Small intestine (tissue), 16 donors: ENCODE results near the gene PRDX1. TPM values are rescaled to one million over a fixed set of nuclear protein-coding genes. Genes with fewer than 3 reads are reported as not detected.

Experiments used
- DNase-seq, 2 donors: peaks; one replicate each; pipeline versions ENCODE4 v3.0.0 to v3.0.0-alpha.2; 2013
- FAIRE-seq: peaks from 2 replicates; lab custom pipeline; 2012; peaks lifted over from hg19 to GRCh38; lab: Jason Lieb, UNC
- H3K27ac ChIP-seq, 3 donors: one replicate each; pipeline ENCODE4 v1.5.1; 2013; ENCODE audit warnings: low read length in 2 of 3, mild to moderate bottlenecking in 2 of 3, control low read depth in 1 of 3, inconsistent platforms in 1 of 3, low read depth in 1 of 3, moderate library complexity in 1 of 3
- H3K27me3 ChIP-seq, 3 donors: one replicate each; pipeline ENCODE4 v1.6.1; 2013; ENCODE audit warnings: low read length in 3 of 3, inconsistent platforms in 1 of 3; ENCODE audit not compliant: control insufficient read depth in 3 of 3, insufficient read depth in 3 of 3
- H3K36me3 ChIP-seq, 3 donors: one replicate each; pipeline ENCODE4 v1.6.1; 2013; ENCODE audit warnings: low read length in 3 of 3, inconsistent platforms in 1 of 3, low read depth in 1 of 3, mild to moderate bottlenecking in 1 of 3, moderate library complexity in 1 of 3; ENCODE audit not compliant: control insufficient read depth in 3 of 3, insufficient read depth in 2 of 3
- H3K4me1 ChIP-seq, 3 donors: one replicate each; pipeline ENCODE4 v1.6.1; 2013; ENCODE audit warnings: low read length in 2 of 3, inconsistent platforms in 1 of 3, low read depth in 1 of 3, mild to moderate bottlenecking in 1 of 3, moderate library complexity in 1 of 3; ENCODE audit not compliant: control insufficient read depth in 3 of 3, insufficient read depth in 2 of 3
- H3K4me3 ChIP-seq, 3 donors: one replicate each; pipeline ENCODE4 v1.5.1; 2013; ENCODE audit warnings: low read length in 3 of 3, control low read depth in 1 of 3, inconsistent platforms in 1 of 3, low read depth in 1 of 3, mild to moderate bottlenecking in 1 of 3, moderate library complexity in 1 of 3
- H3K9me3 ChIP-seq, 2 donors: one replicate each; pipeline ENCODE4 v1.6.1; 2013; ENCODE audit warnings: low read depth in 1 of 2, low read length in 1 of 2; ENCODE audit not compliant: control insufficient read depth in 2 of 2, insufficient read depth in 1 of 2
- whole genome bisulfite sequencing, 3 donors: extraction: QIAGEN DNeasy Blood & Tissue Kit; methylation state at CpG; one replicate each; pipeline ENCODE4 v1.1.7; 2013; 5-methylcytosine and 5-hydroxymethylcytosine counted together
- long read RNA-seq, 10 donors: transcript quantifications; one replicate each; lab custom pipeline, GENCODE V29; 2026
- polyA plus RNA-seq, 4 donors: library from polyadenylated mRNA; stranded (reverse) in 3 of 4; unstranded in 1 of 4; fragments of 200-250 nt in 3 of 4; fragments of 120-200 nt in 1 of 4; gene quantifications; one replicate each; pipeline versions ENCODE4 v1.2.1 to v1.2.3, GENCODE V29; 2013
- donor health status: healthy with polysubstance abuse.
- donor health status: control.
- donor health status: control.
- donor health status: Bipolar disorder and iron deficiency.
- donor health status: healthy.

The PRDX1 gene
- 1,000 to 10,000 TPM in 1 of 4 donors, 100 to 1,000 TPM in 3; 222 to 1,200 (median 780) TPM for polyA plus RNA-seq
- long read RNA-seq, donor 1, result 0 reads
- long read RNA-seq, donor 2, transcript PRDX1-202 (6 exons, 1,021 nt), result major isoform, 110 of 110 reads
- long read RNA-seq, donor 2, partial matches to known transcripts, result 0 of 110 reads
- long read RNA-seq, donor 2, other reads (novel, unspliced or antisense), result 0 of 110 reads
- long read RNA-seq, donor 3, transcript PRDX1-202 (6 exons, 1,021 nt), result major isoform, 147 of 203 reads
- long read RNA-seq, donor 3, partial matches to known transcripts, result 54 of 203 reads
- long read RNA-seq, donor 3, other reads (novel, unspliced or antisense), result 0 of 203 reads
- long read RNA-seq, donor 4, transcript PRDX1-202 (6 exons, 1,021 nt), result major isoform, 9 of 15 reads
- long read RNA-seq, donor 4, partial matches to known transcripts, result 5 of 15 reads
- long read RNA-seq, donor 4, other reads (novel, unspliced or antisense), result 0 of 15 reads
- long read RNA-seq, donor 5, transcript PRDX1-202 (6 exons, 1,021 nt), result major isoform, 29 of 29 reads
- long read RNA-seq, donor 5, partial matches to known transcripts, result 0 of 29 reads
- long read RNA-seq, donor 5, other reads (novel, unspliced or antisense), result 0 of 29 reads
- long read RNA-seq, donor 6, transcript PRDX1-202 (6 exons, 1,021 nt), result major isoform, 148 of 161 reads
- long read RNA-seq, donor 6, partial matches to known transcripts, result 12 of 161 reads
- long read RNA-seq, donor 6, other reads (novel, unspliced or antisense), result 0 of 161 reads
- long read RNA-seq, donor 7, result 0 reads
- long read RNA-seq, donor 8, transcript PRDX1-202 (6 exons, 1,021 nt), result major isoform, 25 of 33 reads
- long read RNA-seq, donor 8, partial matches to known transcripts, result 8 of 33 reads
- long read RNA-seq, donor 8, other reads (novel, unspliced or antisense), result 0 of 33 reads
- long read RNA-seq, donor 9, transcript PRDX1-202 (6 exons, 1,021 nt), result major isoform, 40 of 94 reads
- long read RNA-seq, donor 9, partial matches to known transcripts, result 54 of 94 reads
- long read RNA-seq, donor 9, other reads (novel, unspliced or antisense), result 0 of 94 reads
- long read RNA-seq, donor 10, transcript PRDX1-202 (6 exons, 1,021 nt), result major isoform, 201 of 396 reads
- long read RNA-seq, donor 10, partial matches to known transcripts, result 175 of 396 reads
- long read RNA-seq, donor 10, other reads (novel, unspliced or antisense), result 20 of 396 reads

- Histone ChIP-seq H3K27ac (peak within 1 kb of the TSS; percentile 83 to 92 (median 89)), H3K36me3 (peaks cover 3 to 14% (median 4%) of the 10 kb centered on the region in 3 donors), H3K27me3 (no peaks in the 10 kb centered on the region), H3K4me3 (peak within 1 kb of the TSS; percentile 79 to 97 (median 87)), H3K9me3 (no peaks in the 10 kb centered on the region), H3K4me1 (peaks cover 0 to 8% (median 0%) of the 10 kb centered on the region in 3 donors)
- 0 to 1% (median 1%) methylated on average over 68 to 72 of the region's 72 CpGs for WGBS, 3 donors
- DNase-seq (peak; percentile 98), FAIRE-seq (no peak)
Observed at GRCh38 chr1:45521413-45522323, at the start of gene PRDX1. PRDX1 (minus strand) TSS chr1:45521884; CDS start chr1:45519043, 2,841 bp downstream.

DNA sequence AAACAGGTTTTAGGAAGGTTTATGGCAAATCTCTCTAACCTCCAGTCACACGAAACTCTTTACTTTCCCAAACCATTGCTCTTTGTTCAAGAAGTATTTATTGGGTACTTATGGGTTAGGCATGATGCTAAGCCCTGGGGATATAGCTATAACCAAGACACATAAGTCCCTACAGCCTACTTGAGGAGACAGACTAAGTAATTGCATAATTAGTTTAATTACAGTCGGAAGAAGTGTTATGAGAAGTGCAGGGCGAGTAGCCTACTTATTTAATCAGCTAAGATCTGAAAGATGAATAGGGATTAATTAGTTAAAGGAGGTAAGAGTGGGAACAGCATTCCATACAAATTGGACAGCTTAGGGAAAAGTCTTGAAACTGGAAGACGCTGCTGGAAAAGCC, 48.9 kb upstream of the PRDX1 start:
- no peak for FAIRE-seq
- 81 to 86% (median 84%) methylated on average over 4 of the region's 4 CpGs for WGBS, 3 donors

GRCh38 chr1:45569962-45570581, 48.4 kb upstream of the PRDX1 start:
- Histone ChIP-seq H3K36me3 (peaks cover 9 to 60% (median 12%) of the 10 kb centered on the region in 3 donors), H3K9me3 (no peaks in the 10 kb centered on the region), H3K4me3 (no peak overlapping the region), H3K4me1 (peaks cover 0 to 5% (median 0%) of the 10 kb centered on the region in 3 donors), H3K27me3 (no peaks in the 10 kb centered on the region), H3K27ac (no peak overlapping the region)
- DNase-seq (peak; percentile 76 to 81), FAIRE-seq (no peak)
- 12 to 15% (median 15%) methylated on average over 8 of the region's 8 CpGs for WGBS, 3 donors

More for the DNA sequence above, 48.9 kb upstream of the PRDX1 start:
- H3K27me3 ChIP-seq, result no peaks in the 10 kb centered on the region
- H3K4me3 ChIP-seq, result no peak overlapping the region
- H3K27ac ChIP-seq, result no peak overlapping the region
- H3K9me3 ChIP-seq, result no peaks in the 10 kb centered on the region
- DNase-seq, result no peak
- peaks cover 9 to 55% (median 12%) of the 10 kb centered on the region in 3 donors for H3K36me3 ChIP-seq
- H3K4me1 ChIP-seq, result peaks cover 0 to 5% (median 0%) of the 10 kb centered on the region in 3 donors

DNA sequence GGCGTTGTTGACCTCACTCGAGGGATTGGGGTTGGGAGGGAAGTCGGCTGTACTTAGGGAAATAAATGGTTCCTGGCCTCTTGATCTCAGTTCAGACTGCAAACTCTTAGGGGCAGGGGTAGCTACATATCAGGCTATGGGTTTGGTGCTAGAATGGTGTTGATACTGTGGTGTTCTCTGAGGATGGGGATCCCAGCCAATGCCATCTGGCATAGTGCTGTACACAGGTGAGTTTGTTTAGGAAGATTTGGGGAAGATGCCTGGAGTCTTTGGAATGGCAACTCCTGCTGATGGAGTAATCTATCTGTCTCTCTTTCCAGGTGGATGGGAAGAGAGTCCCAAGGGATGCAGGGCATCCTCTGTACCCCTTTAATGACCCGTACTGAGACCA, 47.9 kb upstream of the PRDX1 start:
- H3K4me1 ChIP-seq, result peaks cover 0 to 5% (median 0%) of the 10 kb centered on the region in 3 donors
- no peak for FAIRE-seq
- no peak for DNase-seq
- H3K27ac ChIP-seq, result no peak overlapping the region
- H3K4me3 ChIP-seq, result no peak overlapping the region
- H3K9me3 ChIP-seq, result no peaks in the 10 kb centered on the region
- no peaks in the 10 kb centered on the region for H3K27me3 ChIP-seq
- peaks cover 9 to 60% (median 12%) of the 10 kb centered on the region in 3 donors for H3K36me3 ChIP-seq
- WGBS, 3 donors, result 43 to 54% (median 47%) methylated on average over 4 of the region's 4 CpGs

DNA sequence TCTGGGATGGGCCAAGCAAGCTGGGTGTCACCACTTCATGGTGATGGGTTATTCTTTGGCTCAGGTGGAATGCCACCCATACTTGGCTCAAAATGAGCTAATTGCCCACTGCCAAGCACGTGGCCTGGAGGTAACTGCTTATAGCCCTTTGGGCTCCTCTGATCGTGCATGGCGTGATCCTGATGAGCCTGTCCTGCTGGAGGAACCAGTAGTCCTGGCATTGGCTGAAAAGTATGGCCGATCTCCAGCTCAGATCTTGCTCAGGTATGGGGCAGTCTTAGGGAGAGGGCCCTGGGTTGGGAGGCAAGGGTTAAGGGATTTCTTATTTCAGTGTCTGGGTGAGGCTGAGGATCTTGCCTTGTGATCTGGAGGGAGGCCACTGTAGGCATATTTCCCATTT, 46.7 kb upstream of the PRDX1 start:
- Histone ChIP-seq H3K27ac (no peak overlapping the region), H3K4me3 (no peak overlapping the region), H3K36me3 (peaks cover 11 to 68% (median 14%) of the 10 kb centered on the region in 3 donors), H3K27me3 (no peaks in the 10 kb centered on the region), H3K9me3 (no peaks in the 10 kb centered on the region), H3K4me1 (peaks cover 0 to 5% (median 0%) of the 10 kb centered on the region in 3 donors)
- FAIRE-seq (no peak), DNase-seq (no peak)
- 73 to 78% (median 75%) methylated on average over 4 of the region's 4 CpGs for WGBS, 3 donors

DNA sequence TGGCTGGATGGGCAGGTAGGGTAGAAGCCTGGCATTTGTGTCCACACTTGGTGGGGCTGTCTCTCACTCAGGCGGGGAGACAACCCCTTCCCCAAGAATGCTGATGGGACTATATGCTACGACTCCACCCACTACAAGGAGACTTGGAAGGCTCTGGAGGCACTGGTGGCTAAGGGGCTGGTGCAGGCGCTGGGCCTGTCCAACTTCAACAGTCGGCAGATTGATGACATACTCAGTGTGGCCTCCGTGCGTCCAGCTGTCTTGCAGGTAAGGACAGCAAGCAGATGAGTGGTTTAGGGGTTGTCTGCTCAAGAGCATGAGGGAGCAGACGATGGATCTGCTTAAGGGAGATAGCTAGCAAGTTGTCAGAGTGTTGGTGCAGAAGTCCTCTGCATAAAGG, 46.2 kb upstream of the PRDX1 start:
- WGBS, 3 donors, result 89 to 92% (median 92%) methylated on average over 7 of the region's 7 CpGs
- FAIRE-seq (no peak), DNase-seq (no peak)
- Histone ChIP-seq H3K27me3 (no peaks in the 10 kb centered on the region), H3K9me3 (no peaks in the 10 kb centered on the region), H3K27ac (no peak overlapping the region), H3K4me3 (no peak overlapping the region), H3K36me3 (peaks cover 11 to 73% (median 14%) of the 10 kb centered on the region in 3 donors), H3K4me1 (peaks cover 0 to 5% (median 0%) of the 10 kb centered on the region in 3 donors)

- Histone ChIP-seq H3K36me3 (peaks cover 13 to 85% (median 14%) of the 10 kb centered on the region in 3 donors), H3K27ac (peak overlapping the region in 1 of 3 donors; percentile 26), H3K9me3 (no peaks in the 10 kb centered on the region), H3K27me3 (no peaks in the 10 kb centered on the region), H3K4me1 (peaks cover 0 to 9% (median 0%) of the 10 kb centered on the region in 3 donors), H3K4me3 (no peak overlapping the region)
- DNase-seq, result peak in 1 of 2 donors; percentile 39
- FAIRE-seq, result no peak
- 33 to 56% (median 36%) methylated on average over 4 to 5 of the region's 5 CpGs for WGBS, 3 donors
Observed at GRCh38 chr1:45566722-45567121, 45.0 kb upstream of the PRDX1 start.
